K562 (cell line): Measurements from ENCODE around the gene DENND6B.

Source experiments
- CCNT2 ChIP-seq: IDR thresholded peaks from 2 replicates; pipeline ENCODE4 v1.6.1; 2011; ENCODE audit warnings: borderline replicate concordance, low read depth, mild to moderate bottlenecking, moderate library complexity, mixed read lengths, low read length; ENCODE audit not compliant: insufficient read length; ENCODE audit errors: extremely low read depth
- CTCF ChIP-seq, 3 experiments: IDR thresholded peaks in 2 of 3; conservative IDR thresholded peaks in 1 of 3; 2 replicates each; pipeline ENCODE4 v1.5.1; 2011 to 2012; ENCODE audit warnings: low read length in 3 of 3, mild to moderate bottlenecking in 3 of 3, control low read depth in 2 of 3, improper control_type of control experiment in 1 of 3, inconsistent platforms in 1 of 3, low read depth in 1 of 3, mixed read lengths in 1 of 3, moderate library complexity in 1 of 3; ENCODE audit not compliant: insufficient read depth in 2 of 3
- DACH1 ChIP-seq: fragments of 450-650 bp; IDR thresholded peaks from 2 replicates; pipeline ENCODE4 v1.6.1; 2018; ENCODE audit not compliant: partially characterized antibody
- ETV6 ChIP-seq, 3 experiments: fragments of 150-350 bp in 1 of 3; sonication (generic) in 1 of 3; formaldehyde crosslinking in 1 of 3; IDR thresholded peaks; 2 replicates each; pipeline versions ENCODE4 v1.6.1 to v1.8.0; 2014 to 2022; ENCODE audit warnings: borderline replicate concordance in 2 of 3, low read depth in 2 of 3, antibody characterized with exemption in 1 of 3, low read length in 1 of 3, mild to moderate bottlenecking in 1 of 3, missing genetic modification reagents in 1 of 3
- KDM1A ChIP-seq, 2 experiments: fragments of 450-650 bp; IDR thresholded peaks; 2 replicates each; pipeline ENCODE4 v1.6.1; 2016; ENCODE audit warnings: mild to moderate bottlenecking in 2 of 2
- KLF10 ChIP-seq: fragments of 250-450 bp; sonication (Bioruptor Pico); IDR thresholded peaks from 2 replicates; pipeline ENCODE4 v1.6.1; 2021; ENCODE audit warnings: matching md5 sums
- MEF2A ChIP-seq: IDR thresholded peaks from 2 replicates; pipeline ENCODE4 v1.6.1; 2011; ENCODE audit warnings: low read depth, mild to moderate bottlenecking, low read length, moderate library complexity; ENCODE audit not compliant: control insufficient read depth
- NBN ChIP-seq: fragments of 450-650 bp; IDR thresholded peaks from 2 replicates; pipeline ENCODE4 v1.6.1; 2016; ENCODE audit warnings: low read depth, mild to moderate bottlenecking
- NR1H2 ChIP-seq: sonication (generic); formaldehyde crosslinking; IDR thresholded peaks from 2 replicates; pipeline ENCODE4 v1.4.0; 2020; ENCODE audit warnings: mild to moderate bottlenecking, missing genetic modification reagents
- TCF3 ChIP-seq: sonication (generic); formaldehyde crosslinking; IDR thresholded peaks from 2 replicates; pipeline ENCODE4 v1.4.0; 2020; ENCODE audit warnings: mild to moderate bottlenecking, missing genetic modification reagents
- ZC3H11A ChIP-seq: IDR thresholded peaks from 2 replicates; pipeline ENCODE4 v1.6.1; 2012; ENCODE audit warnings: low read depth, low read length, improper control_type of control experiment

DNA sequence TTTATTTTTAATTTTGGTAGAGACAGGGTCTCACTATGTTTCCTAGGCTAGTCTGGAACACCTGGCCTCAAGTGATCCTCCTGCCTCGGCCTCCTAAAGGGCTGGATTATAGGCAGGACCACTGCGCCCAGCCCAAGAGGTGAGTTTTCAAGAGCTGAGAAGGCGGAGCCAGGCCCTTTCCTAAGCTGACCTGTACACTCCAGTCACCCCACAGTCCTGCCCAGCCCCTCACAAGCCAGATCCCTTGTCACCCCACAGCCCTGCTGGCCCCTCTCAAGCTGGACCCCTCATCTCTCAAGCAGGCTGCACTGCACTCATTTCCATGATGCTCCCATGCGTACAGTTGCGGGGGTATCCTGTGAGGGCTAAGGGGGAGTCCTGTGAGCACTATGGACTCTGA, 2.9 kb downstream of the DENND6B start:
- TF ChIP-seq DACH1 (no peak), KLF10 (no peak), CTCF (IDR thresholded peaks at IDR 0.05 in 2 of 3, conservative IDR thresholded peaks at IDR 0.05 in 1 of 3; ENCODE audit: insufficient read depth in 2 of 3, low read depth in 1 of 3, low read length in 3 of 3) (no peak), TCF3 (no peak), KDM1A (IDR thresholded peaks at IDR 0.05) (no peak), NR1H2 (no peak), CCNT2 (no peak), NBN (no peak), MEF2A (no peak), ETV6 (IDR thresholded peaks at IDR 0.05; ENCODE audit: borderline replicate concordance in 1 of 2, low read depth in 2 of 2, low read length in 1 of 2) (no peak), ETV6 (CRISPR knock-in tag; IDR thresholded peaks at IDR 0.05; ENCODE audit: borderline replicate concordance) (no peak), ZC3H11A (no peak)
